CD8-positive, alpha-beta memory T cell (primary cell): ENCODE data around the gene DIAPH3. TPM values are rescaled to one million over a fixed set of nuclear protein-coding genes. Genes with fewer than 3 reads are reported as not detected.

Experiments used
- polyA plus RNA-seq: library from polyadenylated mRNA; unstranded; fragments of 300-500 nt; fragmentation: Illumina TruSeq; gene quantifications from one replicate; pipeline ENCODE4 v1.2.3, GENCODE V29; 2021
- total RNA-seq, 2 experiments: library from RNA; stranded (reverse); gene quantifications; one replicate each; pipeline ENCODE4 v1.2.3, GENCODE V29; 2021

Gene DIAPH3
- total and polyA plus RNA-seq, 3 experiments from 2014 or later: 0.08 to 15.4 (median 14.6) TPM

Other genes with a start within 250 kb of the DIAPH3 start
- gene TDRD3, start 233.3 kb upstream of the DIAPH3 start, total RNA-seq: 10 to 100 TPM; 21.2 to 22.7 TPM
- 8.7 TPM for gene TDRD3, start 233.3 kb upstream of the DIAPH3 start, polyA plus RNA-seq